Fibroblast of the aortic adventitia (primary cell): Measurements from ENCODE around the gene ICE1. TPM values are rescaled to one million over a fixed set of nuclear protein-coding genes. Genes with fewer than 3 reads are reported as not detected.
"Not testable (repeated sequence)": the region's sequence is repeated elsewhere in the genome, so short reads cannot be mapped to it uniquely, and the experiment has no call there.

Source experiments
- DNase-seq: peaks from one replicate; pipeline ENCODE4 v3.0.0-alpha.2; 2010; ENCODE audit warnings: low read depth
- H3K4me3 ChIP-seq: 2 replicates; pipeline ENCODE4 v1.5.1; 2011; ENCODE audit warnings: low read depth, mild to moderate bottlenecking, control low read depth, low read length, moderate library complexity
- total RNA-seq: library from RNA; depleted of rRNA; stranded (reverse); fragments of >200 nt; gene quantifications from 2 replicates; pipeline ENCODE4 v1.2.3, GENCODE V29; 2012; ENCODE audit warnings: low replicate concordance
- TF ChIP-seq, protein P1 (sequence below): IDR thresholded peaks from 2 replicates; pipeline ENCODE4 v1.5.1; 2011; ENCODE audit warnings: mild to moderate bottlenecking, low read length, control low read depth, inconsistent platforms; ENCODE audit not compliant: insufficient read depth

The ICE1 gene
- total RNA-seq, 1 donor, result 34.6 TPM

DNA sequence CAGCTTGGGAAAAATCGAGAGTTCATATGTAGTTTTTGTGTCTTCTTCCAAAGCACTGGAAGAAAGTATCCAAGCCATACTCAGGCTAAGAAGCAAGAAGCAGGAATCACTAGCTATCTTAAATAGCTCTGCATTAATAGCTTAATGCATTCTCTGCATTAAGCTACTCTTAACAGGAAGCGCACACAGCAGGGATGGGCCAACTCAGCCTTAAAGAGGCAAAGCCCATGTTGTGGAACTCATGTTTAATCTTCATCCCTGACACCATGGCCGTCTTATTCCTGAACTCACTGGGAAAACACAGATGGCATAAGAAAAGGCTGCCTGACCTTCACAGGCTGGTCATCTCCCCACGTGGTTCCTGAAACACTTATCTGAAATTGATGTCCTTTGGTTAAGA lies 18.7 kb upstream of the ICE1 start:
- TF ChIP-seq, protein P1, sequence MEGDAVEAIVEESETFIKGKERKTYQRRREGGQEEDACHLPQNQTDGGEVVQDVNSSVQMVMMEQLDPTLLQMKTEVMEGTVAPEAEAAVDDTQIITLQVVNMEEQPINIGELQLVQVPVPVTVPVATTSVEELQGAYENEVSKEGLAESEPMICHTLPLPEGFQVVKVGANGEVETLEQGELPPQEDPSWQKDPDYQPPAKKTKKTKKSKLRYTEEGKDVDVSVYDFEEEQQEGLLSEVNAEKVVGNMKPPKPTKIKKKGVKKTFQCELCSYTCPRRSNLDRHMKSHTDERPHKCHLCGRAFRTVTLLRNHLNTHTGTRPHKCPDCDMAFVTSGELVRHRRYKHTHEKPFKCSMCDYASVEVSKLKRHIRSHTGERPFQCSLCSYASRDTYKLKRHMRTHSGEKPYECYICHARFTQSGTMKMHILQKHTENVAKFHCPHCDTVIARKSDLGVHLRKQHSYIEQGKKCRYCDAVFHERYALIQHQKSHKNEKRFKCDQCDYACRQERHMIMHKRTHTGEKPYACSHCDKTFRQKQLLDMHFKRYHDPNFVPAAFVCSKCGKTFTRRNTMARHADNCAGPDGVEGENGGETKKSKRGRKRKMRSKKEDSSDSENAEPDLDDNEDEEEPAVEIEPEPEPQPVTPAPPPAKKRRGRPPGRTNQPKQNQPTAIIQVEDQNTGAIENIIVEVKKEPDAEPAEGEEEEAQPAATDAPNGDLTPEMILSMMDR, result no peak
- no peak overlapping the region for H3K4me3 ChIP-seq

DNA sequence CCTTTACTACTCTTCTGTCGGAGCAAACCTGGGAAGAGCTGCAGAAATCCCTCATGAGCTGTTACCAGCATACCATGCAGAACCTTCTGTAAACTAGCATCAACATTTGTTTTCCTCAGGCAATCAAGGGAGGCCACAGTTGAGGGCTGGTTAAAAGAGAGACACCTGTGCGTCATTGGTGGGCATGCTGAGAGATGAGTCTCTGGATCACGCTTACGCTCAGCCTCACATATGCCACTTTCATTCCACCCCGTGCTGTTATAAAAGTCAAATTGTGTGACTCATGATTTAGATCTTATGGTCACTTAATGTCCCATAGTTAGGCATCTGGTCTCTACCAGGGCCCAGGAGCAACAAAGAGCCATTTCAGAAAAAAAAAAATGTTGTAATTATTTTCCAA lies 18.1 kb upstream of the ICE1 start:
- no peak for DNase-seq
- TF ChIP-seq, protein P1, result no peak
- no peak overlapping the region for H3K4me3 ChIP-seq

More for the DNA sequence above, 18.7 kb upstream of the ICE1 start:
- no peak for DNase-seq

DNA sequence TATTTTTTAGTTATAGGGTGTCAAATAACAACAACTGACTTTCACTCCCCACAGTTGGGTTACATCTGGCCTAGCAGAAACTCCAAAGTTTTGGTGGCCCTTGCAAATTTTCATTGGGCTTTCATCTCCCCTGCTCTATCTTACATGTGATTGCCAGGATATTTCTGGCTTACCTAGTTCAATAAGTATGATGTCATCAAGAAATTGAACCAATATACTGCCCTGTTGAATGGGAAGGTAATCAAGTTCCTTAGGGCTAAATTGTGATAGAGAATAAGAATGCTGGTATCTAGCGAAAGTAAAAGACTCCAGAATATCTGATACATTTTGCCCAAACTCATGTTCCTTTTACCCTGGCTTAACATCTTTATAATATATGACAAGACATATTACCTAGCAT lies 17.0 kb upstream of the ICE1 start:
- H3K4me3 ChIP-seq, result no peak overlapping the region
- DNase-seq, result no peak
- TF ChIP-seq, protein P1, result no peak

DNA sequence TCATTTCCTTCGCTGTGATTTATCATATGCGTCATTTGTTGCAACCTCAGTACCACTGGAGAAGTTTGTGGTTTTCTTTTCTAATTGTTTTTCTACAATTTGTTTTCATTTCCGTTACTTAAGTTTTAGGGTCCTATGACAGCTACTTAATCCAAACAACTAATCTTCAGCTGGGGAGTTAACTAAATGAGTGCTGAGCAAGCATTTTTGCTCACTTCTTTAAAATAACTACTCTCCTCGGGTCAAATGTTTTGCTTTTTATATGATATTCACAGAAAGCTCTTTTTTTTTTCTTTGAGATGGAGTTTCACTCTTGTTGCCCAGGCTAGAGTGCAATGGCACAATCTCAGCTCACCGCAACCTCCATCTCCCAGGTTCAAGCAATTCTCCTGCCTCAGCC lies 14.6 kb upstream of the ICE1 start:
- TF ChIP-seq, protein P1, result no peak
- DNase-seq, result no peak
- no peak overlapping the region for H3K4me3 ChIP-seq

DNA sequence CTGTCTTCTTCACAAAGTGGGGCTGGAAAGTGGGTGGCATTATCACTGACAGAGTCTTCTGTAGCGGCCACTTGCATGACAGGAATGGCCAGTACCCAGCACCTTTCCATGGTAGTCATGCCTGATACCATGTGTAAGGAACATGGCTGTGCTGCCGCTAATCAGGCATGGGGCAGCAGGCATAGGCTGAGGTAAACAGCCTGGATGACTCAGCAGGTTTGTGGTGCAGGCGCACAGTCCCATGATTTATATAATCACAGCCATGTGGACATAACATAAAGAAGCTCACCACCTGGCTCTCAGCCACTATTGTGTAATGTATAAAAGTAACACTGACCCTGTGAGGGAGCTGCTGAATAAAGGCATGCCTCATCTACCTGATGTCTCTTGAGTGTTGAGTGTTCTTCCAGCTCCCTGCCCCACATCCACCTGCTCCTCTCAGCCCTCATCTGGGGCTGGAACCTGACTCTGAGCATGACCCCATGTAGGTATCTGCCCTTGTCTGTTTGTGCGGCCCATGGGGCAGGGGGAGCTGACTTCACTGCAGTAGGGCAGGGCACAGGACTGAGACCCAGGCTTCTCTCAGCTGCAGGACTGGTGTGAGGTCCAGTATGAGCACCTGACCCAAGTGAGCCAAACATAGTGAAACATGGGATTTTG lies 13.2 kb upstream of the ICE1 start:
- H3K4me3 ChIP-seq, result no peak overlapping the region
- TF ChIP-seq, protein P1, result no peak
- DNase-seq, result peak; percentile 11

DNA sequence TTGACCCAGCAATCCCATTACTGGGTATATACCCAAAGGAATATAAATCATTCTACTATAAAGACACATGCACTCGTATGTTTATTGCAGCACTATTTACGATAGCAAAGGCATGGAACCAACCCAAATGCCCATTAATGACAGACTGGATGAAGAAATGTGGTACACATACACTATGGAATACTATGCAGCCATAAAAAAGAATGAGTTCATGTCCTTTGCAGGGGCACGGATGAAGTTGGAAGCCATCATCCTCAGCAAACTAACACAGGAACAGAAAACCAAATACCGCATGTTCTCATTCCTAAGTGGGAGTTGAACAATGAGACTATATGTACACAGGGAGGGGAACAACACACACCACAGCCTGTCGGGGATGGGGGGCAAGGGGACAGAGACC lies 8.6 kb upstream of the ICE1 start:
- H3K4me3 ChIP-seq, DNase-seq: not testable (repeated sequence)

DNA sequence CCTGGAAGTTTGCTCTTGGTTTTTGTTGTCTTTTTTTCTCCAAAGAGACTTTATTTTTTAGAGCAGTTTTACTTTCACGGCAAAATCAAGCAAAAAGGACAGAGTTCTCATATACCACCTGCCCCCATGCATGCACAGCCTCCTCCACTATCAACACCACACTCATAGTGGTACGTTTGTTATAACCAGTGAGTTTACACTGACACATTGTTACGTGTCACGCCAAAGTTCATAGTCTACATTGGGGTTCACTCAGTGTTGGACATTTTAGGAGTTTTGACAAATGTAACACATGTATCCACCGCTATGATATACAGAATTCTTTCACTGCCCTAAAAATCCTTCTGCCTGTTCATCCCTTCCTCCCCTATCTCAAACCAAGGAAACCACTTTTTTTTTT lies 7.5 kb upstream of the ICE1 start:
- H3K4me3 ChIP-seq, result no peak overlapping the region
- TF ChIP-seq, protein P1, result no peak
- DNase-seq, result no peak
